Non-pigmented ciliary epithelial cell (primary cell): ENCODE data around the gene PACSIN2.
"Not testable (repeated sequence)": the region's sequence is repeated elsewhere in the genome, so short reads cannot be mapped to it uniquely, and the experiment has no call there.

ENCODE experiments used
- DNase-seq: peaks from one replicate; pipeline ENCODE4 v3.0.0-alpha.2; 2010; ENCODE audit warnings: low read depth

Gene PACSIN2

DNA sequence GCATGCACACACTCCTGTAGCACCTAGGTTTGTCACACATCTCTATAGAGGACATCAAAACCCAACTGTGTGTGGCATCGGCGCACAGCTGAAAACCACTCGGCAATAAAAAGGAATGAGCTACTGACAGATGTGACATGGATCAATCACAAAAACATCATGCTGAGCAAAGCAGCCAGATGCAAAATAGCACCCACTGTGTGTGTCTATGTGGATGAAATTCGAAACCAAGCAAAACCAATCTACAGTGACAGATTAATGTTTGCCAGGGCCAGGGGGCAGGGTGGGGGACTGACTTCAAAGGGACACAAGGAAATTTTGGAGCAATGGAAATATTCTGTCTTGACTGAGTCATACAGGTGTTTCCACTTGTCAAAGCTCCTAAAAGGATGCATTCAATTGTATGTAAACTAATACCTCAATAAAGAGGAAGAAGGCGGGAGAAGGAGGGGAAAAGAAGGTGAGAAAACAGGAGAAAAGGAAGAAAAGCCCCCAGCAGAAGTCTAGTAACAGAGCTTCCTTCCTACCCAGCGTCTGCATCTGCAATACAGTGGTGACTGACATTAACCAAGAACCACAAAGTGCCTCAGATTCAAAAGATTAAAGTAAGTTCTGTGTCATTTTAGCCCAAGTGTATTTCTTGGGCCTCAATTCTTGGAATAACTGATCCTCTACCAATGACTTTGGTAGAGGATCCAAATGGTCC is 49.8 kb downstream of the PACSIN2 start:
- no peak for DNase-seq

DNA sequence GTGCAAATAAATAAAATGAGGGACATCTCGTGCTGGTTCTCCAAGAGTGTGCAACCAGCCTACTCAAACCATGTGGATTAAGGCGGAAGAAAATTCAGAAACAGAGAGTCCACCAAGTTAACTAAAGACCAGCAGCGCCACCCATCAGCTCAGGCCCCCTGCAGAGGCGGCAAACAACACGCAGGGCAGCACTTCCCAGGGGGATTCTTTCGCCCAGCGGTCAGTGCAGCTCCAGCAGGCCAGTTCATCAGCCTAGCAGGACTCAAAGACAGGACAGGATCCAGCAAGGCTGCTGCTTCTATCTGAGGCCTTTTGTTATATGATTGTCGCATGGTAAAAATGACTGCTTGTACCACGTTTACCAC is 51.7 kb downstream of the PACSIN2 start:
- no peak for DNase-seq

- no peak for DNase-seq
These were observed 52.4 kb downstream of the PACSIN2 start for GRCh38 chr22:42962295-42963230.

- DNase-seq: no peak
These were observed 53.1 kb downstream of the PACSIN2 start for GRCh38 chr22:42961810-42962209.

GRCh38 chr22:42961400-42961690 is 53.6 kb downstream of the PACSIN2 start:
- not testable (repeated sequence) for DNase-seq

DNA sequence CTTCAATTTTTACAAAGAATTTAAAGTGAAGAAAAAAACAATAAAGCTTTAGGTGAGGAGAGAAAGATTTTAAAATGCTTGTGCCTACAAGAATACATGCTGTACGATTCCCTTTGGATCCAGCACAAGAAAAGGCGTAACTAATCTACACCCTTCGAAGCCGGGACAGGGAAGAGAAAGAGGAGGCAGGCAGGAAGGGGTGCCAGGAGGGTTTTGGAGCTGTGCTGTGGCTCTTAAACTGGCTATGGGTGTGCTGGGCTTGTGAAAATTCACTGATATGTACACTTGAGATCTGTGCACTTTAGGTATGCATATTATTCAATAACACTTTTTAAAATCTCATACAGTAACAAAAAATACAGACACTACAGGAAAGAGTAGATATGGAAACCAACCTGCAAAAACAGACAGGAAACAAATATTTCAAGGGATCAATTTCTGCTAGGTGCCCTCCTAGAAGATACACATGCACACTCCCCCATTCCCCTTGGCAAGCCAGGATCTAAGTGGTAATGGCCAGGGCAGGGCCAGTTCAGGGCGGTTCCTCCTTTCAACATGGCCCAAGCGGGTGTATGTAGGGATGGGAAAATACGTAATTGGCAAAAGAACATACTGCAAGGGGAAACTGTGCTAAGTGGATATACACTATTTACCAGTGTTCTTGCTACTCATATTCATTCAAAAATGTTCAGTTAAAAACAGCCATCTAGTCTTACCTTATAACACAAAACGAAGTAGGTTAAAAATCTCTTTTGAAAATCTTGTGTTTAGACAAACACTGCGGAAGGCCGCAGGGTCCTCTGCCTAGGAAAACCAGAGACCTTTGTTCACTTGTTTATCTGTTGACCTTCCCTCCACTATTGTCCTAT is 54.2 kb downstream of the PACSIN2 start:
- DNase-seq: no peak

DNA sequence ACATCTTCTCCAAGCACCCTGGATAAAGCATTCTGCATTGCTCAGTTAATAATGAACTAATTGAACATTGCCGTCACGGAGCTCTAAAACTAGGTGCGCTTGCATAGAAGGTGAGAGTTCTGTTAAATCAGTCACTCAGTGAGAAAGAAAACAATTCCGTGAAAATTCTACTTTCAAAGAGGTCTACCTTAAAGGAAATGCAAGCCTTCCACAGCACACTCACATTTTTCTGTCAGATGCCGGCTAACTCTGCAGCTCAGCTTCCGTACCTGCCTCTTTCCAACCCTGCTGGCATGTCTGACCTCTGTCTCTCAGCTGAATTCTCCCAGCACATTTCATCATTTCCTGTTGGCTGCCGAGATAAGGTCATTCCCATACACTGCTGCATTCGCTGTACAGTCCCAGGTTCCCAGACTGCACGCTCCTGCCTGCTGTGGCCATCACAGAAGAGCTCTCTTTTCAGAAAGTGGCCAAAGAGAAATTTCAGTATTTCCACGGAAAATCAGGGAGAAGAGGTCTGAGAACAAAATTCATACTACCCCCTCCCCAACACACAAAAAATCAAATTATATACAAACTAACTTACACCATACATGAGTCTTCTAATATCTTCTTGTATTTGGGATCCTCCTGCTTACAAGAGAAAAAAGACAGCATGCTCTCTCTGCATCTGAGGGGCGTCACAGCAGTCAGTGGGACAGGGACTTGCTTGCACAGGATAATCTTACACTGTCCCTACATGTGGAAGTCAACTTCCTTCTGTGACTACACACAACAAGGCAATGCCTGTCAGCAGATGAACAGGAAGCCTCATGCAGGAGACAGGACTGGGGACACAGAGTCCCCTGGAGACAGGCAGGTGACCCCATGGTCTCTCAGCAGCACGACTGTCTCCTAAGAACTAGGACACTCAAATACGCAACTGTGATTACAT is 55.1 kb downstream of the PACSIN2 start:
- peak; percentile 76 for DNase-seq

DNA sequence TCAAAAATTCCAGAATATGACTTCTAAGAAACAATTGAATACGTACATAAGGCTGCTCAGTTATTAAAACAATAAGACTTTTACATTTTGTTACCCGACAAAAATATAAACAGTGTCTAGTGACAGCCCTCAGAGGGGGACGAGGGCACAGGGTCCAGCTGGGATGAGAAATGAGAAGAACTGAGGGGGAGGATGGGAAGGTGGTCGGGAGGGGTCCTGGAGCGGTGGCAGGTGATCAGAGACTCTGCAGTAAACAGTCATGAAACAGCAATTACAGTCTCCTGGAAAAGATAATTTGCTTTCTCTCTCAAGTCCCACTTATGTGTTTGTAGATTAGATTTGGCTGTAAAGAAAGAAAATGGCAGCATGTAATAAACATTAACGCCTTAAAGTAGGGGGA is 56.0 kb downstream of the PACSIN2 start:
- DNase-seq: no peak

DNA sequence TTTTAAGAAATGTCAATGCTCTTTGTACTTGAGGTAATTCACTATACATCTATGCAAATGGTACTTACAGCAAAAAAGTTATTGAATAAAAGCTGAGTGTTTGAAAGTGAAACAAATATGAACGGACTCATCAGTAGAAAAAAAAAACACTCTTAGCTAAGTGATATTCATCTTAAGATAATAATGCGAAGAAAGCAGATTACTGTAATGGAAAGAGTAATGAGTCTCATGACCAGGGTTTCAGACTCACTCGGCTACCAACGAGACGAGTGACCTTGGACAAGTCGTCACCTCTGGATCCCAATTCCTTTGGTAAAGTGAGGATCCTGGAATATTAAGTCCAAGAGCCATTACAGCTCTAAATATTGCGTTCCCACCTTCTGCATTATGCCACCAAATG is 57.0 kb downstream of the PACSIN2 start:
- no peak for DNase-seq

GRCh38 chr22:42957544-42957943 is 57.4 kb downstream of the PACSIN2 start:
- no peak for DNase-seq

- DNase-seq: no peak
These were observed 59.1 kb downstream of the PACSIN2 start for GRCh38 chr22:42955848-42956247.

GRCh38 chr22:42955087-42955635 is 59.8 kb downstream of the PACSIN2 start:
- no peak for DNase-seq

- not testable (repeated sequence) for DNase-seq
These were observed 61.2 kb downstream of the PACSIN2 start for GRCh38 chr22:42953751-42954150.

DNA sequence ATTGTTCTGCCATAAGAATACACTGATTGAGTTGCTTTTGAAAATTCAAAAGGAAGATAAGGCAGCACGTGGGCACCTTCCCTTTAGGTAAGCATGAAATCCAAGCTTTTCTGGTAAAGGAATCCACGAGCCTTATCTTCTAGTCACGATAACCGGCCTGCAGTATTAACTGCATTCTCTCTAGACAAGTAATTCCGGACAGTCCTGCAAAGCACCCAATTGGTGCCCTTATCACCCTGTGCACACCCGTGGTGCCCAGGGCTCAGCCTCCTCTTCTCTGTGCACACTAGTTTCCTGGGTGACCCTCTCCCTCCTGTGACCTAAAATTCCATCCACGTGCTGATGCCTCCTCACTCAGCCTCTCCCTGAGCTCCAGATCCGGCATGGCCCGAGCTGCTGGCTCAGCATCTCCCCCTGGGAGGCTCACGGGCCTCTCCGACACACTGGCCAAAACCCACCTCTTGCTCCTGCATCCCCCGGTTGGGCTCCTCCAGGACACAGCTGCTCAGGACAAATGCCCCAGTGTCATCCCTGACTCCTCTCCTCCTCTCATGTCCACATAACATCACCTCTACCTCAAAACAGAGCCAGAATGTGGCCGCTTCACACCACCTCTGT is 63.7 kb downstream of the PACSIN2 start:
- no peak for DNase-seq

DNA sequence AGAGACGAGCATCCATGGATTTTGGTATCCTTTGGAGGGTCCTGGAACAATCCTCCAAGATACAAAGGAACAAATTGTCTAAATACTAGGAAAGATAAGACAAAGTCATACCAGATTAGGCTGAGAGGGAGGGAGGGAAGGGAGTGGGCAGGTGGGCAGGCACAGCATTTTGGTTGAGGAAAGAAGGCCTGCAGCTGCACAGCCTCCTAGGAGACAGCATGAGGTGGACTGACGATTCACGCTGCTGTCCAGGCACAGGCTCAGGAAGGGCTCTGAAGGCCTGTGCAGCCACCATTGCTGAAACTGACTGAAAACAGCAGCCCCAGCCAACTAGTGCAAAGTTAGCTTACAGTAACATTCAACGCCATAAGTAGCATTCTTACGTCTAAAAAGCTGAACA is 64.7 kb downstream of the PACSIN2 start:
- DNase-seq: no peak

DNA sequence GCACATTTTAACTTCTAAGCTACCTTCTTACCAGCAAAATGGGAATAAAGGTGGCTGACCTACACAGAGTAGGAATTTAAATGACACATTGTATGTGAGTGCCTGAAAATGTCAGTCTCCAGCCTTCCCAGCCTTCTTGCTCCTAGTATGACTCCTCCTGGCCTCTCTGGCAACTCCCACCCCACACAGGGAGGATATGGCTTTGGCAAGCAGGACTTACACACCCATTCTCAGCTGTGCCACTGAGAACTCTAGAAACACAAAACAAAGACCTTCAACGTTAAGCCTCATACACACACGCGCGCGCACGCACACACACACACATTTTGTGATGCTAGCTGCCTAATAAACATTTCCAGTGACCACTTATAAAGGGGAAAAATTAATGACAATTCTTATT is 65.8 kb downstream of the PACSIN2 start:
- DNase-seq: no peak

GRCh38 chr22:42948294-42948693 is 66.7 kb downstream of the PACSIN2 start:
- DNase-seq: no peak

DNA sequence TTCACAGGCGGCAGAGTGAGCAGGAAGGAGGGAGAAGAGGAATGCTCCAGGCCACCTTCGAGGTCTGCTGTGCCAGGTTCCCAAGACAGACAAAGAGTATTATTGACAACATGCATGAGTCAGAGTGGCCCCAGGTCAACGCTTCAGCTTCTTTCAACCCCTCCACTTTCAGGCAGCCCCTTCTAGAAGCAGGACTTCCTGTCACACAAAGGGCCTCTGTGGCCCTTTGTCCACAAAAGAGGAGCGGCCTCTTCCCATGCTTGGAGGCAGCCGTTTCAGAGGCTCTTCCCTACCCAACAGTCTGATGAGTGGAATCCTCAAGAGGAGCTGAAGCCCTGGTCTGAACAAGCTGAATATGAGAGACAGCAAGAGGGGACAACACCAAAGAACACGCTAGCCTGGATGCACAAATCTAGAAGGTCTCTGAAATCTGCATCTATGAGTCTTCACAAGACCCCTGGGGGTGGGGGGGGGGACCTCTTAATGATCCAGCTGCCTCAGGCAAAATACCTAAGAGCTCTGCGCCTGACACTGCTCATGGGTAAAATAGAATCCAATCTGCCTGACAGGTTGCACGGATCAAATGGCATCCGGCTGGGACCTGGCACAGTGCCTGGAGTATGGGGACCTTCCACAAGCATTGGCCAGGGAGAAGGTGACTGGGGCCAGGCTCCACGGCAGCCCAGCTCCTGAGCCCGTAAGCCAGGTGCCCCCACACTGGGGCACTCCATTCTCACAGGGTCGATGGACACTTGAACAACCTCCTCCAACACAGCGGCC is 67.5 kb downstream of the PACSIN2 start:
- no peak for DNase-seq

GRCh38 chr22:42946546-42947198 is 68.3 kb downstream of the PACSIN2 start:
- DNase-seq: no peak
